ENCODE results near the gene MOSPD2.

- TF ChIP-seq, protein P1, sequence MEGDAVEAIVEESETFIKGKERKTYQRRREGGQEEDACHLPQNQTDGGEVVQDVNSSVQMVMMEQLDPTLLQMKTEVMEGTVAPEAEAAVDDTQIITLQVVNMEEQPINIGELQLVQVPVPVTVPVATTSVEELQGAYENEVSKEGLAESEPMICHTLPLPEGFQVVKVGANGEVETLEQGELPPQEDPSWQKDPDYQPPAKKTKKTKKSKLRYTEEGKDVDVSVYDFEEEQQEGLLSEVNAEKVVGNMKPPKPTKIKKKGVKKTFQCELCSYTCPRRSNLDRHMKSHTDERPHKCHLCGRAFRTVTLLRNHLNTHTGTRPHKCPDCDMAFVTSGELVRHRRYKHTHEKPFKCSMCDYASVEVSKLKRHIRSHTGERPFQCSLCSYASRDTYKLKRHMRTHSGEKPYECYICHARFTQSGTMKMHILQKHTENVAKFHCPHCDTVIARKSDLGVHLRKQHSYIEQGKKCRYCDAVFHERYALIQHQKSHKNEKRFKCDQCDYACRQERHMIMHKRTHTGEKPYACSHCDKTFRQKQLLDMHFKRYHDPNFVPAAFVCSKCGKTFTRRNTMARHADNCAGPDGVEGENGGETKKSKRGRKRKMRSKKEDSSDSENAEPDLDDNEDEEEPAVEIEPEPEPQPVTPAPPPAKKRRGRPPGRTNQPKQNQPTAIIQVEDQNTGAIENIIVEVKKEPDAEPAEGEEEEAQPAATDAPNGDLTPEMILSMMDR (IDR thresholded peaks at IDR 0.05) = no peak
- TF ChIP-seq POLR2A (IDR thresholded peaks at IDR 0.05) (no peak), EP300 (IDR thresholded peaks at IDR 0.05) (no peak), POLR2AphosphoS5 (IDR thresholded peaks at IDR 0.05) (no peak)
Measured at GRCh38 chrX:14926471-14926870, 53.2 kb downstream of the MOSPD2 start.
